ENCODE results near the gene TSHR.

- TF ChIP-seq NFYB (CRISPR knock-in tag; conservative IDR thresholded peaks at IDR 0.05; ENCODE audit: low read depth) (no peak), FOXK1 (CRISPR knock-in tag; IDR thresholded peaks at IDR 0.05) (no peak), ZMAT4 (CRISPR knock-in tag; IDR thresholded peaks at IDR 0.05) (no peak), CTCF (IDR thresholded peaks at IDR 0.05) (no peak), CREM (CRISPR knock-in tag; IDR thresholded peaks at IDR 0.05) (no peak), TEAD4 (CRISPR knock-in tag; IDR thresholded peaks at IDR 0.05) (no peak), CREB1 (CRISPR knock-in tag; IDR thresholded peaks at IDR 0.05) (no peak), TEAD1 (CRISPR knock-in tag; IDR thresholded peaks at IDR 0.05) (no peak), ATF3 (CRISPR knock-in tag; conservative IDR thresholded peaks at IDR 0.05) (no peak), STAT6 (CRISPR knock-in tag; conservative IDR thresholded peaks at IDR 0.05; ENCODE audit: low read depth) (no peak)
Observed at GRCh38 chr14:80933686-80934085, 21.7 kb upstream of the TSHR start.
